ENCODE data around the gene DIABLO.

GRCh38 chr12:122205053-122205925, 20.6 kb downstream of the DIABLO start:
- TF ChIP-seq CTCF (IDR thresholded peaks at IDR 0.05) = no peak
- TF ChIP-seq POLR2AphosphoS5 (IDR thresholded peaks at IDR 0.05) = no peak
